ENCODE results near the gene PLA2G12B. TPM values are rescaled to one million over a fixed set of nuclear protein-coding genes. Genes with fewer than 3 reads are reported as not detected.
"Not testable (repeated sequence)": the region's sequence is repeated elsewhere in the genome, so short reads cannot be mapped to it uniquely, and the experiment has no call there.

The PLA2G12B gene
- total and polyA plus RNA-seq, 4 donors = 0.15 to 2.3 (median 1.3) TPM

- DNase-seq (no peak), ATAC-seq (ENCODE audit: insufficient read depth, low FRiP score) (no peak)
- H3K4me3 ChIP-seq = no peak overlapping the region
- H3K36me3 ChIP-seq (ENCODE audit: control insufficient read depth in 4 of 4, insufficient read depth in 4 of 4, low read length in 4 of 4) = no peaks in the 10 kb centered on the region
- H3K27me3 ChIP-seq (ENCODE audit: control insufficient read depth in 3 of 3, insufficient read depth in 3 of 3, low read length in 2 of 3) = no peaks in the 10 kb centered on the region
- H3K4me1 ChIP-seq (ENCODE audit: control insufficient read depth in 5 of 5, insufficient read depth in 5 of 5, low read length in 5 of 5) = peaks cover 0 to 1% (median 0%) of the 10 kb centered on the region in 5 donors
- no peak for TF ChIP-seq CTCF (IDR thresholded peaks at IDR 0.05; ENCODE audit: control extremely low read depth, extremely low read depth)
- no peaks in the 10 kb centered on the region for H3K9me3 ChIP-seq (ENCODE audit: control insufficient read depth in 4 of 4, insufficient read depth in 3 of 4, low read length in 3 of 4)
- H3K27ac ChIP-seq (ENCODE audit: low read depth in 1 of 2, low read length in 1 of 2) = no peak overlapping the region
- 56 to 74% methylated on average over 5 of the region's 5 CpGs for WGBS, 2 donors
- no peak overlapping the region for H3K9ac ChIP-seq (ENCODE audit: insufficient read depth in 1 of 2, low read length in 2 of 2)
Measured at GRCh38 chr10:72927485-72927884, 27.1 kb downstream of the PLA2G12B start.

DNA sequence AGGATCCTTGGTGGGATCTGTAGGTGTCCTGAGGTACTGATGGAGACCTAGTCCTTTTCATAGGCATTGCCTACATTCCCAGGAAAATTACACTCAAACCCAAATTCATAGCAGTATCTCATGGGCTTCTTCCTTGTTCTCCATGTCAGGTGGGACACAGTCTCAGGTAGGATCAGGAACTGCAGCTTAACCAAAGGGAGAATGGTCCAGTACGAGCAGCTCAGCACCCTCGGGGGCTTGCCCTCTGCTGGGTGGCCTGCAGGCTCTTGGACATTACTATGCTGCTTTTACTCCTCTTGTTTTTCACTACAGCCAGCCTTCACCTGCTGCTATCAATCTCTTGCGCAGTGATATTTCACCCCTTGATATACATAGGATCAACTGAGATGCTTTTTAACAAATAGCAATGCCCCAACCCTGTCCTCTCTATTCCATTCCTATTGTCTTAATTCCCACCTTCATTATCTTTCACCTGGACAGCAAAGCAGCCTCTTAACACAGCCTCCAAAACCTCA lies 28.6 kb downstream of the PLA2G12B start:
- no peak overlapping the region for H3K9ac ChIP-seq (ENCODE audit: insufficient read depth in 1 of 2, low read length in 2 of 2)
- no peak overlapping the region for H3K4me3 ChIP-seq
- no peak for TF ChIP-seq CTCF (IDR thresholded peaks at IDR 0.05; ENCODE audit: control extremely low read depth, extremely low read depth)
- no peaks in the 10 kb centered on the region for H3K27me3 ChIP-seq (ENCODE audit: control insufficient read depth in 3 of 3, insufficient read depth in 3 of 3, low read length in 2 of 3)
- no peaks in the 10 kb centered on the region for H3K36me3 ChIP-seq (ENCODE audit: control insufficient read depth in 4 of 4, insufficient read depth in 4 of 4, low read length in 4 of 4)
- peaks cover 0 to 1% (median 0%) of the 10 kb centered on the region in 5 donors for H3K4me1 ChIP-seq (ENCODE audit: control insufficient read depth in 5 of 5, insufficient read depth in 5 of 5, low read length in 5 of 5)
- 96 to 100% methylated on average over 3 of the region's 3 CpGs for WGBS, 2 donors
- peaks cover 0 to 3% (median 1%) of the 10 kb centered on the region in 4 donors for H3K9me3 ChIP-seq (ENCODE audit: control insufficient read depth in 4 of 4, insufficient read depth in 3 of 4, low read length in 3 of 4)
- H3K27ac ChIP-seq (ENCODE audit: low read depth in 1 of 2, low read length in 1 of 2) = no peak overlapping the region
- ATAC-seq (ENCODE audit: insufficient read depth, low FRiP score) = no peak
- DNase-seq = no peak

GRCh38 chr10:72924351-72924750 lies 30.3 kb downstream of the PLA2G12B start:
- H3K9me3 ChIP-seq (ENCODE audit: control insufficient read depth in 4 of 4, insufficient read depth in 3 of 4, low read length in 3 of 4) = peaks cover 0 to 5% (median 2%) of the 10 kb centered on the region in 4 donors
- H3K27ac ChIP-seq (ENCODE audit: low read depth in 1 of 2, low read length in 1 of 2) = no peak overlapping the region
- DNase-seq (no peak), ATAC-seq (ENCODE audit: insufficient read depth, low FRiP score) (no peak)
- H3K9ac ChIP-seq (ENCODE audit: insufficient read depth in 1 of 2, low read length in 2 of 2) = no peak overlapping the region
- H3K4me3 ChIP-seq = no peak overlapping the region
- no peaks in the 10 kb centered on the region for H3K27me3 ChIP-seq (ENCODE audit: control insufficient read depth in 3 of 3, insufficient read depth in 3 of 3, low read length in 2 of 3)
- 95 to 97% methylated on average over 13 of the region's 13 CpGs for WGBS, 2 donors
- no peaks in the 10 kb centered on the region for H3K36me3 ChIP-seq (ENCODE audit: control insufficient read depth in 4 of 4, insufficient read depth in 4 of 4, low read length in 4 of 4)
- no peak for TF ChIP-seq CTCF (IDR thresholded peaks at IDR 0.05; ENCODE audit: control extremely low read depth, extremely low read depth)
- H3K4me1 ChIP-seq (ENCODE audit: control insufficient read depth in 5 of 5, insufficient read depth in 5 of 5, low read length in 5 of 5) = peaks cover 0 to 1% (median 0%) of the 10 kb centered on the region in 5 donors

GRCh38 chr10:72921147-72921683 lies 33.4 kb downstream of the PLA2G12B start:
- H3K9me3 ChIP-seq (ENCODE audit: control insufficient read depth in 4 of 4, insufficient read depth in 3 of 4, low read length in 3 of 4); H3K27ac ChIP-seq (ENCODE audit: low read depth in 1 of 2, low read length in 1 of 2); DNase-seq; H3K9ac ChIP-seq (ENCODE audit: insufficient read depth in 1 of 2, low read length in 2 of 2); H3K4me3 ChIP-seq; ATAC-seq (ENCODE audit: insufficient read depth, low FRiP score); H3K4me1 ChIP-seq (ENCODE audit: control insufficient read depth in 5 of 5, insufficient read depth in 5 of 5, low read length in 5 of 5); H3K36me3 ChIP-seq (ENCODE audit: control insufficient read depth in 4 of 4, insufficient read depth in 4 of 4, low read length in 4 of 4); H3K27me3 ChIP-seq (ENCODE audit: control insufficient read depth in 3 of 3, insufficient read depth in 3 of 3, low read length in 2 of 3): not testable (repeated sequence)
- WGBS, 2 donors = 95 to 97% methylated on average over 1 of the region's 1 CpG
